Colon (tissue), 2 donors: ENCODE measurements around the gene HIGD1A.

ENCODE experiments used
- FAIRE-seq: peaks from 2 replicates; lab custom pipeline; 2012; peaks lifted over from hg19 to GRCh38; lab: Jason Lieb, UNC
- donor health status: control.
- donor health status: control.

Gene HIGD1A

DNA sequence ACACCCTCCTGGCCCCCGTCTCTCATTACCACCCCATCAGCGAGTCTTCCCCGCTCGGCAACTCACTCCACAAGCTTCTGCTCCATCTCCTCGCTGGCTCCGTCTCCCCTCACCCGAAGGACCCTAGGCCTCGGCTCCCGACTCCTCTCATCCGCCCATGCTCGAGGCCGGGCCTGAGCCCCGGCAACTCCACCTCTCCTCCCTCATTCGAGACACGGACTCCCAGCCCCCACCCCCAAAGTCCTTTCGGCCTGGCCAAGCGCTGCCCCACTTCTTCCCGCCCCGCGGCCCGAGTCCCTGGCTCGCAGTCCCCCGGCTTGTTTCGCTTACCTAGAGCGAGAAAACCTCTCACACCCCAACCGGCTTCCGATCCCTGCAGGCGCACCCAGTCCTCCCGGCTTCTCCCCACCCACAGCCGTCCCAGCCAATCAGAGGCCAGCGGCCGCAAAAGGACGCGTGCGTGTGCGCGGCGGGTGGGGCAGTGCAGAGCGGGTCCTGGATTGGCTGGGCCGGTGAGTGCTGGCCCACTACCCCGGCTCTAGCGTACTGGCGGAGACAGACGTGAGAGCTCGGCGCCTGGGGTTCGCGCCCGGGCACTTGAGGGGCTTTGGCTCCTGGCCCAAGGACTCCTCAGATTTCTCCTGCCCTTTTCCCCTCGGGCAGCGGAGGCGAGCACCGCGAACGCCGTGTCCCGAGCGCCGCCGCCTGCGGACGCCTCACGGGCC lies at the start of gene HIGD1A:
Gene HIGD1A, minus strand, starts transcription at position 385 of the 725 bp plus-strand sequence. CDS start 10,237 bp downstream, outside the sequence.
- FAIRE-seq: no peak

GRCh38 chr3:42853739-42854302 lies 49.5 kb upstream of the HIGD1A start:
- FAIRE-seq: no peak

- no peak for FAIRE-seq
These were observed 48.8 kb upstream of the HIGD1A start for GRCh38 chr3:42853056-42853455.

DNA sequence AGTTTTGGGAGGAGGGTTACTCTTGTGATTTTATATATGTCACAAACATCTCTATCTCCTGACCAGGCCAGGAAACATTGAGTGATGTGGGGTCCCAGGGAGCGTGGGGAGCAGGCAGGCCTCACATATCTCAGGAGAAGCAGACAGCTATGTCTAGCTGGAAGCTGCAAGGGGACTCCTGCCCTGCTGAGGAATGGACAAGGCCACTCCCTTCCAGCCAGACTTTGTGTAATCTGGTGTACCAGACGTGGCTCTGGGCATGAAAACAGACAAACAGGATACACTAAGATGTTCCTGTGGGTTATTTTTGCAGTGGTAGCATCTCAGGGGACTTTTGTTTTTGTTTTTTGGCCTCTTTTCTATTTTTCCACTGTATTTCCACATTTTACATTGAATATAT lies 48.2 kb upstream of the HIGD1A start:
- FAIRE-seq: no peak

- FAIRE-seq: no peak
These were observed 47.0 kb upstream of the HIGD1A start for GRCh38 chr3:42851228-42851834.

DNA sequence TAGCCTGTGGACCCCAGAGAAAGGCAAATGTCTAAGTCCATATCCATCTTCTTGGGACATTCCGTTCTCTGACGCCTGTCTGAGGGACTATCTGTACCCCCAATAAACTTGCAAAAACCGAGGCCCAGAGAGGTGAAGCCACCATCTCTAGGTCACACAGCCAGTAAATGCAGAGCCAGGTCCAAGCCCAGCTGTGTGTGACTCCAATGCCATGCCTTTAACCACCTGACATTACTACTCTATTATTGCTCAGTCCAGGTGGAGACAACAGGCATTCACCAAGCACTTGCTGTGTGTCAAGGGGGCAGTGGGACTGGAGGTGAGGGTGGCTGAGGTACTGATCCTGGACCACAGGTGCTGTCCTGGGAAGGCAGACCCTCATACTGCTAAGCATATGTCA lies 46.0 kb upstream of the HIGD1A start:
- FAIRE-seq: no peak

- no peak for FAIRE-seq
These were observed 44.7 kb upstream of the HIGD1A start for GRCh38 chr3:42849017-42849416.

DNA sequence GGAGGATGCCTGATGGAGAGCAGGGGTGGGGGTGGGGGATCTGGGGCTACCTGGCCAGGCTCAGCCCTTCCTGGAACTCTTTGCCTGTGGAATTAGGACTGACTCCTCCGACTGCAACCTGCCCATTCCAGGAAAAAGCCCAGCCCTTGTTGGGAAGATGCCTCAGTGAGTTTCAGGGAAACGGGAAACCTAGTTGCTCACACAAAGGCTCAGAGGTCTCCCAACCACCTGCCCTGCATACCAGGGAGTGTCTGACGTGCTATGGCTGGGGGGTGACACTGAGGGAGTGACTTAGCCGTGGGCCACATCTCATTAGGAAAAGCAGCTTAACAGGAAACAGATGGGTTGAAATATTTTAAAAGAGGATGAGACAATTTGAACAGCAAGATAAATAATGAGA lies 43.4 kb upstream of the HIGD1A start:
- no peak for FAIRE-seq

- no peak for FAIRE-seq
These were observed 42.6 kb upstream of the HIGD1A start for GRCh38 chr3:42846685-42847522.

DNA sequence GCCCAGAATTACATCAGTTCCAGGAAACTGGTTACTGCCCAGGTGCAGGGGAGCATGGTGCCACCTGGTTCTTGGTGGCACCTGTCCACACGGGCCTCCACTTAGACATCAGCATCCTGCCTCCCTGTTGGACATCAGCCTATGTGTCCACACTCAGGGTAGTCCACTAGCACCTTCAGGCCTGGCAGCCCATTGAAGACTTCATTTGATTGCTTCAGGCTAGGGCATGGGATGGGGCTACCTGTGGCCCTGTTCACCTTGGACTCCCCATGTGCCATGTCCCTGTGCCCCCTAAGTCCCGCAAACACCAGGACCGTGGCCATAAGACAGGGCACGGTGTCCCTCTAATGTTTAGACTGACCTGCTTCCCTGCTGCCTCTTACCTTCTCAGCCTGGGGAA lies 40.5 kb upstream of the HIGD1A start:
- FAIRE-seq: no peak

- no peak for FAIRE-seq
These were observed 40.1 kb upstream of the HIGD1A start for GRCh38 chr3:42844412-42844713.

GRCh38 chr3:42843713-42844411 lies 39.6 kb upstream of the HIGD1A start:
- FAIRE-seq: no peak

DNA sequence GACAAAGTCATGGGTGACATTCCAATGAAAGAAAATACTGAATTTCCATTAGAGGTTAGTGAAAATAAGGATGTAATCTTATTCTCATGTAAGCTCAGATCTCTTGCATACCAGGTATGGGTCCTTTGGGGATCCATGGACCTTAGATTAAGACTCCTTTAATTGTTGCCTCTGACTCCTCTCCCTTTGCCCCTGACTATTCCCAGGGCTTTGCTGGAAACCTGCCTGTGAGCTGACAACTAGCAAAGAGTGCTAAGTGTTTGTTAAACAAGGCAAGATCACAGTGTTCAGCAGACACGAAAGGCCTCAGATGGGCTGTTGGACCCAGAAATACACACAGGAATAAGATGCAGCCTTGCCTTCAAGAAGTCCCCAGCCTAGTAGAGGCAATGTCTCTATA lies 37.0 kb upstream of the HIGD1A start:
- FAIRE-seq: no peak

- no peak for FAIRE-seq
These were observed 35.3 kb upstream of the HIGD1A start for GRCh38 chr3:42839616-42840015.

DNA sequence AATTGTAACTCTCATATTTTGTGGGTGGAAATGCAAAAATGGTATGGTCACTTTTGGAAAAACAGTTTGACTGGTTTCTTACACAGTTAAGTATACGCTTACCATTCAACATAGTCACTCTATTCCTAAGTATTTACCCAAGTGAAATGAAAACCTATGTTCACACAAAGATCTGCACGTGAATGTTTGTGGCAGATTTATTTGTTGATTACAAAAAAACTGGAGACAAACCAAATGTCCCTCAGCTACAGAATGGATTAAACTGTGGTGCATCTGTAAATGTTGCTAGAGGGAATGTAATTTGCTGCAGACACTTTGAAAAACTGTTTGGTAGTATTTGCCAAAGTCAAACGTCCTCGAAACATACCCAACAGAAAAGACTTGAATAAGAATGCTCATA lies 34.3 kb upstream of the HIGD1A start:
- no peak for FAIRE-seq

- FAIRE-seq: no peak
These were observed 32.1 kb upstream of the HIGD1A start for GRCh38 chr3:42836150-42837123.

- no peak for FAIRE-seq
These were observed 27.0 kb upstream of the HIGD1A start for GRCh38 chr3:42831321-42831713.

GRCh38 chr3:42830437-42831320 lies 26.4 kb upstream of the HIGD1A start:
- FAIRE-seq: no peak

DNA sequence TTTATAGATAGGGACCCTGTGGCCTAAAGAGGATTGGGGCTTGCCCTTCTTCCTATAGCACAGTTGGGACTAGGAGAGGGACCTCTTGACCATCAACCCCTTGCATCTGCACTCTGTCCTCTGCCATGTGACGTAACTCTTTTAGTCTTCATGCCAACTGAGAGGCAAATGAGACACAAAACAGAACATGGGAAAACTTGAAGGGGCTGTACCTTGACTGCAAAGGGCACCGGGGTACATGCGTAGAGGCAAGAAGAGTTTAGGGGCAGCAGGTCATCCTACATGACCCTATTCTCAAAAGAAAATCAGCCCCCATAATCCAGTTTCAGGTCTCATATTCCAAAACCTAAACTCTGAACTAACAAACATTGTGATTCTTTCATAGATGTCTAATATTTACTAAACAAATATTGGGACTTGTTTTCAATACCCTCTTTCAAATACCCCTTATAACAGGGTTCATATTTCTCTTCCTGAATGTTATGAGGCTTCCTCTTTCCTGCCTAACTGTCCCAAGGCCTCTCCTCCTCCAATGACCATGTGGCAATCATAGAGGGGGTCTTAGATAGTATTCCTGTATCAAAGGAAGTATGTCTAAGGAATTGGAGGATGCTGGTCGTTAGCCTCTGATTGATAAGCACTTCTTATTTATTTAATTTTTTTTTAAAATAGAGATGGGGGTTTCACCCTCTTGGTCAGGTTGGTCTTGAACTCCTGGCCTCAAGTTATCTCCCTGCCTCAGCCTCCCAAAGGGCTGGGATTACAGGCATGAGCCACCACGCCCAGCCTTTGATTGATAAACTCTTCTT lies 25.5 kb upstream of the HIGD1A start:
- FAIRE-seq: no peak
